ENCODE results near the gene PTH1R.

- no peak for TF ChIP-seq ZNF384 (IDR thresholded peaks at IDR 0.05)
- TF ChIP-seq HDGF (IDR thresholded peaks at IDR 0.05; ENCODE audit: borderline replicate concordance), result no peak
- no peak for TF ChIP-seq FOXA1 (IDR thresholded peaks at IDR 0.05)
- TF ChIP-seq FOXM1 (IDR thresholded peaks at IDR 0.05; ENCODE audit: borderline replicate concordance), result no peak
- TF ChIP-seq LEF1 (IDR thresholded peaks at IDR 0.05; ENCODE audit: borderline replicate concordance), result no peak
- TF ChIP-seq ELF4 (IDR thresholded peaks at IDR 0.05), result no peak
- TF ChIP-seq SP1 (IDR thresholded peaks at IDR 0.05), result no peak
- TF ChIP-seq NFRKB (IDR thresholded peaks at IDR 0.05), result no peak
- no peak for TF ChIP-seq FOXK2 (IDR thresholded peaks at IDR 0.05)
- TF ChIP-seq BHLHE40 (IDR thresholded peaks at IDR 0.05; ENCODE audit: borderline replicate concordance), result no peak
These were observed 17.7 kb downstream of the PTH1R start for GRCh38 chr3:46895204-46895660.
